HG03045 (cell line): ENCODE results near the gene SSX4B.
"Not testable (repeated sequence)": the region's sequence is repeated elsewhere in the genome, so short reads cannot be mapped to it uniquely, and the experiment has no call there.

Experiments used
- ATAC-seq: cut with Tn5 transposase; IDR thresholded peaks from one replicate; pipeline ENCODE4 v1.9.1; 2021; ENCODE audit warnings: mild to moderate bottlenecking, moderate library complexity; ENCODE audit not compliant: unreplicated experiment

SSX4B gene

GRCh38 chrX:48411860-48412259 is at the start of gene SSX4B:
SSX4B (minus strand) TSS chrX:48411960; CDS start chrX:48411372, 588 bp downstream.
- ATAC-seq: not testable (repeated sequence)

GRCh38 chrX:48460606-48461005 is 48.8 kb upstream of the SSX4B start:
- ATAC-seq: no peak

- ATAC-seq: no peak
Measured at GRCh38 chrX:48460031-48460430, 48.3 kb upstream of the SSX4B start.

GRCh38 chrX:48459483-48459882 is 47.7 kb upstream of the SSX4B start:
- no peak for ATAC-seq

GRCh38 chrX:48458711-48459110 is 47.0 kb upstream of the SSX4B start:
- no peak for ATAC-seq

- ATAC-seq: no peak
Measured at GRCh38 chrX:48456628-48457331, 45.0 kb upstream of the SSX4B start.

- ATAC-seq: no peak
Measured at GRCh38 chrX:48451708-48452107, 39.9 kb upstream of the SSX4B start.

GRCh38 chrX:48450076-48450475 is 38.3 kb upstream of the SSX4B start:
- no peak for ATAC-seq

- not testable (repeated sequence) for ATAC-seq
Measured at GRCh38 chrX:48447201-48447600, 35.4 kb upstream of the SSX4B start.

GRCh38 chrX:48433713-48434112 is 22.0 kb upstream of the SSX4B start:
- not testable (repeated sequence) for ATAC-seq

- ATAC-seq: not testable (repeated sequence)
Measured at GRCh38 chrX:48430166-48430565, 18.4 kb upstream of the SSX4B start.

- ATAC-seq: not testable (repeated sequence)
Measured at GRCh38 chrX:48429606-48430005, 17.8 kb upstream of the SSX4B start.

GRCh38 chrX:48427027-48427716 is 15.4 kb upstream of the SSX4B start:
- not testable (repeated sequence) for ATAC-seq

- ATAC-seq: not testable (repeated sequence)
Measured at GRCh38 chrX:48397825-48398224, 13.9 kb downstream of the SSX4B start.

- not testable (repeated sequence) for ATAC-seq
Measured at GRCh38 chrX:48396931-48397330, 14.8 kb downstream of the SSX4B start.

- ATAC-seq: not testable (repeated sequence)
Measured at GRCh38 chrX:48383239-48383638, 28.5 kb downstream of the SSX4B start, which contains the start of gene SSX4. SSX4 (plus strand) TSS chrX:48383539; CDS start chrX:48384054, 515 bp downstream.

GRCh38 chrX:48370408-48370807 is 41.4 kb downstream of the SSX4B start:
- ATAC-seq: not testable (repeated sequence)

- ATAC-seq: not testable (repeated sequence)
Measured at GRCh38 chrX:48367717-48368408, 43.9 kb downstream of the SSX4B start.

GRCh38 chrX:48359281-48359680 is 52.5 kb downstream of the SSX4B start:
- ATAC-seq: not testable (repeated sequence)

GRCh38 chrX:48357681-48358080 is 54.1 kb downstream of the SSX4B start:
- no peak for ATAC-seq

GRCh38 chrX:48356315-48357094 is 55.3 kb downstream of the SSX4B start, which contains the start of gene SSX3:
SSX3 (minus strand) TSS chrX:48356703; CDS start chrX:48355249, 1,454 bp downstream.
- ATAC-seq: not testable (repeated sequence)
